C4-2B (cell line): ENCODE measurements around the gene TFDP2.

Source experiments
- ZFX ChIP-seq: fragments of 450-650 bp; IDR thresholded peaks from 2 replicates; pipeline ENCODE4 v1.6.1; 2017
- TF ChIP-seq, protein P1 (sequence below): fragments of 450-650 bp; conservative IDR thresholded peaks from 2 replicates; pipeline ENCODE4 v1.5.1; 2017; ENCODE audit warnings: mild to moderate bottlenecking

DNA sequence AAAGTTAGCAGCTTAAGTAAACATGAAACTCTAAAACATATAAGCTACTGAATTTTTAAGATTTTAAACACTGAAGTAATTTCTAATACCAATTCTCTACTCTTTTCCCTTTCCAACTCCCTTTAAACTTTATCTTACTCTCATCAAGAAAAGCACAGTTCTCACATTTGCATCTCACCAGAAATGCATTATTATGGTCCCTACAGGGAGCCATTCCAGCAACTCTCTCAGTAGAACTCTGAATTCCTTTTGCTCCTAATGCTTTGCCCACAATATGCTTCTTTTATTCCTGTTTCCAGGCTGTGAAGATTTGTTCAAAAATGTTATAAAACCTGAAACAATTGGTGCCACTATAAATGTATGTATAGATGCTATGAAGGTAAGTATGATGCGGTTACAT, 83.4 kb downstream of the TFDP2 start:
- TF ChIP-seq, protein P1, sequence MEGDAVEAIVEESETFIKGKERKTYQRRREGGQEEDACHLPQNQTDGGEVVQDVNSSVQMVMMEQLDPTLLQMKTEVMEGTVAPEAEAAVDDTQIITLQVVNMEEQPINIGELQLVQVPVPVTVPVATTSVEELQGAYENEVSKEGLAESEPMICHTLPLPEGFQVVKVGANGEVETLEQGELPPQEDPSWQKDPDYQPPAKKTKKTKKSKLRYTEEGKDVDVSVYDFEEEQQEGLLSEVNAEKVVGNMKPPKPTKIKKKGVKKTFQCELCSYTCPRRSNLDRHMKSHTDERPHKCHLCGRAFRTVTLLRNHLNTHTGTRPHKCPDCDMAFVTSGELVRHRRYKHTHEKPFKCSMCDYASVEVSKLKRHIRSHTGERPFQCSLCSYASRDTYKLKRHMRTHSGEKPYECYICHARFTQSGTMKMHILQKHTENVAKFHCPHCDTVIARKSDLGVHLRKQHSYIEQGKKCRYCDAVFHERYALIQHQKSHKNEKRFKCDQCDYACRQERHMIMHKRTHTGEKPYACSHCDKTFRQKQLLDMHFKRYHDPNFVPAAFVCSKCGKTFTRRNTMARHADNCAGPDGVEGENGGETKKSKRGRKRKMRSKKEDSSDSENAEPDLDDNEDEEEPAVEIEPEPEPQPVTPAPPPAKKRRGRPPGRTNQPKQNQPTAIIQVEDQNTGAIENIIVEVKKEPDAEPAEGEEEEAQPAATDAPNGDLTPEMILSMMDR: no peak
- no peak for TF ChIP-seq ZFX
